NCI-H524 (cell line): ENCODE data around the gene SMIM11.
"Not testable (repeated sequence)": the region's sequence is repeated elsewhere in the genome, so short reads cannot be mapped to it uniquely, and the experiment has no call there.

ENCODE experiments used
- DNase-seq, 2 experiments: peaks; one replicate each; lab custom pipeline; 2025; lab: John Stamatoyannopoulos, UW

The SMIM11 gene

GRCh38 chr21:34374940-34375618, at the start of gene SMIM11:
Gene SMIM11 (plus strand): TSS chr21:34375507. CDS start chr21:34379505, 3,998 bp downstream.
- DNase-seq: not testable (repeated sequence)

- no peak for DNase-seq
These were observed 45.3 kb upstream of the SMIM11 start for GRCh38 chr21:34330055-34330454.

- DNase-seq: no peak
These were observed 43.6 kb upstream of the SMIM11 start for GRCh38 chr21:34331726-34332125.

- DNase-seq: no peak
These were observed 43.0 kb upstream of the SMIM11 start for GRCh38 chr21:34332347-34332746.

GRCh38 chr21:34333121-34333739, 42.1 kb upstream of the SMIM11 start:
- DNase-seq: no peak

- DNase-seq: no peak
These were observed 40.0 kb upstream of the SMIM11 start for GRCh38 chr21:34335316-34335715.

GRCh38 chr21:34336245-34336644, 39.1 kb upstream of the SMIM11 start:
- no peak for DNase-seq

GRCh38 chr21:34336756-34337391, 38.4 kb upstream of the SMIM11 start:
- no peak for DNase-seq

GRCh38 chr21:34337741-34338140, 37.6 kb upstream of the SMIM11 start:
- DNase-seq: no peak

GRCh38 chr21:34338226-34338625, 37.1 kb upstream of the SMIM11 start:
- DNase-seq: no peak

GRCh38 chr21:34340061-34340460, 35.2 kb upstream of the SMIM11 start:
- no peak for DNase-seq

GRCh38 chr21:34342476-34342875, 32.8 kb upstream of the SMIM11 start:
- no peak for DNase-seq

- no peak for DNase-seq
These were observed 32.0 kb upstream of the SMIM11 start for GRCh38 chr21:34343347-34343746.

GRCh38 chr21:34343838-34344381, 31.4 kb upstream of the SMIM11 start:
- DNase-seq: no peak

- no peak for DNase-seq
These were observed 30.7 kb upstream of the SMIM11 start for GRCh38 chr21:34344584-34344983.

- DNase-seq: no peak
These were observed 30.0 kb upstream of the SMIM11 start for GRCh38 chr21:34345091-34345871.

- DNase-seq: no peak
These were observed 29.4 kb upstream of the SMIM11 start for GRCh38 chr21:34345892-34346291.

- no peak for DNase-seq
These were observed 26.3 kb upstream of the SMIM11 start for GRCh38 chr21:34348890-34349519.

GRCh38 chr21:34351786-34352241, 23.5 kb upstream of the SMIM11 start:
- peak; percentile 74 to 88 for DNase-seq

GRCh38 chr21:34352556-34352955, 22.8 kb upstream of the SMIM11 start:
- no peak for DNase-seq

- DNase-seq: no peak
These were observed 22.1 kb upstream of the SMIM11 start for GRCh38 chr21:34353182-34353581.

GRCh38 chr21:34354836-34355235, 20.5 kb upstream of the SMIM11 start:
- DNase-seq: no peak
